K562 (cell line): ENCODE data around the gene AKR1D1. TPM values are rescaled to one million over a fixed set of nuclear protein-coding genes. Genes with fewer than 3 reads are reported as not detected.

ENCODE experiments used
- ARID2 ChIP-seq: fragments of 450-650 bp; IDR thresholded peaks from 2 replicates; pipeline ENCODE4 v1.6.1; 2017; ENCODE audit warnings: antibody characterized with exemption, mild to moderate bottlenecking
- BMI1 ChIP-seq: fragments of 150-350 bp; IDR thresholded peaks from 2 replicates; pipeline ENCODE4 v1.6.1; 2014; ENCODE audit warnings: low read length
- CAMTA2 ChIP-seq: fragments of 250-450 bp; sonication (Bioruptor Pico); conservative IDR thresholded peaks from 2 replicates; pipeline ENCODE4 v1.5.1; 2022
- CBX3 ChIP-seq, 2 experiments: IDR thresholded peaks; 1 replicate in 1 of 2; 2 replicates in 1 of 2; pipeline ENCODE4 v1.6.1; 2012; ENCODE audit warnings: inconsistent platforms in 2 of 2, low read length in 2 of 2, borderline replicate concordance in 1 of 2, control low read depth in 1 of 2
- CEBPG ChIP-seq, 3 experiments: fragments of 200-800 bp in 1 of 3; sonication (Bioruptor generic) in 1 of 3; sonication (generic) in 1 of 3; formaldehyde crosslinking in 1 of 3; IDR thresholded peaks in 2 of 3; conservative IDR thresholded peaks in 1 of 3; 2 replicates each; pipeline versions ENCODE4 v1.6.1 to v1.8.0; 2016 to 2022; ENCODE audit warnings: missing compliant biosample characterization in 2 of 3, missing genetic modification characterization in 2 of 3, mild to moderate bottlenecking in 1 of 3, missing genetic modification reagents in 1 of 3
- CREM ChIP-seq: IDR thresholded peaks from 2 replicates; pipeline ENCODE4 v1.6.1; 2014; ENCODE audit warnings: antibody characterized with exemption, low read depth
- FOSL1 ChIP-seq: fragments of 200-800 bp; sonication (Bioruptor generic); conservative IDR thresholded peaks from 2 replicates; pipeline ENCODE4 v1.6.1; 2016; ENCODE audit warnings: missing genetic modification characterization, missing compliant biosample characterization
- RBM22 ChIP-seq: fragments of 200-400 bp; formaldehyde crosslinking; IDR thresholded peaks from 2 replicates; pipeline ENCODE4 v1.6.1; 2018; ENCODE audit warnings: low read length, low read depth; ENCODE audit not compliant: poor library complexity, severe bottlenecking
- SMAD3 ChIP-seq: fragments of 450-650 bp; formaldehyde crosslinking; conservative IDR thresholded peaks from 2 replicates; pipeline ENCODE4 v1.4.0; 2020; ENCODE audit warnings: mild to moderate bottlenecking
- SPI1 ChIP-seq: IDR thresholded peaks from 2 replicates; pipeline ENCODE4 v1.6.1; 2011; ENCODE audit warnings: low read depth, low read length, control low read depth, borderline replicate concordance
- TEAD4 ChIP-seq, 2 experiments: sonication (generic) in 1 of 2; formaldehyde crosslinking in 1 of 2; IDR thresholded peaks; 2 replicates each; pipeline versions ENCODE4 v1.6.1 to v1.8.0; 2012 to 2022; ENCODE audit warnings: borderline replicate concordance in 1 of 2, inconsistent platforms in 1 of 2, low read length in 1 of 2, mild to moderate bottlenecking in 1 of 2, missing genetic modification reagents in 1 of 2
- ZKSCAN1 ChIP-seq: fragments of 150-350 bp; IDR thresholded peaks from 2 replicates; pipeline ENCODE4 v1.6.1; 2016; ENCODE audit warnings: low read depth, low read length
- ZNF23 ChIP-seq: fragments of 250-450 bp; sonication (Bioruptor Pico); IDR thresholded peaks from 2 replicates; pipeline ENCODE4 v1.4.0; 2020; ENCODE audit warnings: mild to moderate bottlenecking
- polyA plus RNA-seq, 8 experiments: library from polyadenylated mRNA; depleted of rRNA in 4 of 8; stranded (reverse) in 5 of 8; unstranded in 3 of 8; fragments of >200 nt; fragmentation: Nextera tagmentation in 2 of 8; fragmentation: Illumina TruSeq in 1 of 8; extraction: Ambion mirVana in 2 of 8; extraction: Trizol in 1 of 8; gene quantifications; 2 replicates each; pipeline versions ENCODE4 v1.2.1 to v1.2.3, GENCODE V29; 2011 to 2014; ENCODE audit warnings: inconsistent platforms in 1 of 8, missing spikeins in 1 of 8
- total RNA-seq, 7 experiments: library from RNA; depleted of rRNA in 6 of 7; stranded (reverse); fragments of >200 nt in 6 of 7; fragmentation: Illumina TruSeq in 2 of 7; extraction: Trizol in 2 of 7; gene quantifications; 2 replicates each; pipeline versions ENCODE4 v1.2.1 to v1.2.3, GENCODE V29; 2011 to 2021; ENCODE audit warnings: low replicate concordance in 1 of 7
- TF ChIP-seq, protein P1 (sequence below): sonication (generic); formaldehyde crosslinking; IDR thresholded peaks from 2 replicates; pipeline ENCODE4 v1.8.1; 2023; ENCODE audit warnings: missing genetic modification reagents, mild to moderate bottlenecking, borderline replicate concordance
- TF ChIP-seq, protein P2 (sequence below), 2 experiments: fragments of 450-650 bp in 1 of 2; sonication (generic) in 1 of 2; formaldehyde crosslinking in 1 of 2; IDR thresholded peaks in 1 of 2; conservative IDR thresholded peaks in 1 of 2; 2 replicates each; pipeline versions ENCODE4 v1.6.1 to v1.8.1; 2016 to 2023; ENCODE audit warnings: mild to moderate bottlenecking in 2 of 2, moderate library complexity in 2 of 2, inconsistent platforms in 1 of 2, missing genetic modification reagents in 1 of 2

Gene AKR1D1
- total and polyA plus RNA-seq, 9 of the 15 experiments (the other 6 are each of a cell fraction or from before 2014, with no cell fraction given), result not detected

DNA sequence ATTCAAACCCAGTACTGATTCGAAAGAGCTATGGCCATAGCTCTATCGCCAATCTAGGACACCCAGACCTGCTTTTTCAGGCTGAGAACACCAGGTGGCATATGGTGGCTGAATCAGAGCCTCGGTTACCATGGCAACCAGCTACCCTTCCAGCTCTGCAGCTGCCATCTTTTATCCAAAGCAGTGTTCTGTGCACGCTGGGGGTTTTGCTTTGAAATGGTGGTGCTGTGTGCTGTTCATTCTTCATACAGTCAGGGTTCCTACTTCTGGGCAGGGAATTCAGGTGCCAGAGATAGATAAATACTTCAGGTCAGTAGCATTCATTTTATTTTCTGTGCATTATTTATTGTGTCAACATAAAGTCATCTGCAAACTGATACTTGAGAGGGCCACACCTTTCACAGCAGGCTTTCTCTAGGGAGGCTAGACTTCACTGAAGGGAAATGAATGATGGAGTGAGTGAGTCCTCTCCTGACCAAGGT, 85.4 kb downstream of the AKR1D1 start (continued):
- TF ChIP-seq BMI1 (peak; percentile 100), CEBPG (CRISPR knock-in tag; IDR thresholded peaks at IDR 0.05) (peak; percentile 32; the same call in 1 of the 2 replicates), CEBPG (tag; conservative IDR thresholded peaks at IDR 0.05 in 1 of 2, IDR thresholded peaks at IDR 0.05 in 1 of 2) (no peak), CREM (0 out of 2 replicates have a peak, but pooled peaks have one; percentile 22), ZKSCAN1 (no peak), CAMTA2 (CRISPR knock-in tag) (no peak), SMAD3 (0 out of 2 replicates have a peak, but pooled peaks have one; percentile 24), ZNF23 (CRISPR knock-in tag) (no peak), CBX3 (IDR thresholded peaks at IDR 0.05; ENCODE audit: borderline replicate concordance in 1 of 2, low read length in 2 of 2) (peak in 1 of 2 experiments; percentile 55; a peak in 1 of 3 replicates), SPI1 (no peak), ARID2 (peak; percentile 47; the same call in 1 of the 2 replicates), FOSL1 (tag) (peak; percentile 43), RBM22 (no peak), TEAD4 (IDR thresholded peaks at IDR 0.05; ENCODE audit: low read length) (0 out of 2 replicates have a peak, but pooled peaks have one; percentile 16), TEAD4 (CRISPR knock-in tag; IDR thresholded peaks at IDR 0.05; ENCODE audit: borderline replicate concordance) (no peak)
- TF ChIP-seq, protein P1, sequence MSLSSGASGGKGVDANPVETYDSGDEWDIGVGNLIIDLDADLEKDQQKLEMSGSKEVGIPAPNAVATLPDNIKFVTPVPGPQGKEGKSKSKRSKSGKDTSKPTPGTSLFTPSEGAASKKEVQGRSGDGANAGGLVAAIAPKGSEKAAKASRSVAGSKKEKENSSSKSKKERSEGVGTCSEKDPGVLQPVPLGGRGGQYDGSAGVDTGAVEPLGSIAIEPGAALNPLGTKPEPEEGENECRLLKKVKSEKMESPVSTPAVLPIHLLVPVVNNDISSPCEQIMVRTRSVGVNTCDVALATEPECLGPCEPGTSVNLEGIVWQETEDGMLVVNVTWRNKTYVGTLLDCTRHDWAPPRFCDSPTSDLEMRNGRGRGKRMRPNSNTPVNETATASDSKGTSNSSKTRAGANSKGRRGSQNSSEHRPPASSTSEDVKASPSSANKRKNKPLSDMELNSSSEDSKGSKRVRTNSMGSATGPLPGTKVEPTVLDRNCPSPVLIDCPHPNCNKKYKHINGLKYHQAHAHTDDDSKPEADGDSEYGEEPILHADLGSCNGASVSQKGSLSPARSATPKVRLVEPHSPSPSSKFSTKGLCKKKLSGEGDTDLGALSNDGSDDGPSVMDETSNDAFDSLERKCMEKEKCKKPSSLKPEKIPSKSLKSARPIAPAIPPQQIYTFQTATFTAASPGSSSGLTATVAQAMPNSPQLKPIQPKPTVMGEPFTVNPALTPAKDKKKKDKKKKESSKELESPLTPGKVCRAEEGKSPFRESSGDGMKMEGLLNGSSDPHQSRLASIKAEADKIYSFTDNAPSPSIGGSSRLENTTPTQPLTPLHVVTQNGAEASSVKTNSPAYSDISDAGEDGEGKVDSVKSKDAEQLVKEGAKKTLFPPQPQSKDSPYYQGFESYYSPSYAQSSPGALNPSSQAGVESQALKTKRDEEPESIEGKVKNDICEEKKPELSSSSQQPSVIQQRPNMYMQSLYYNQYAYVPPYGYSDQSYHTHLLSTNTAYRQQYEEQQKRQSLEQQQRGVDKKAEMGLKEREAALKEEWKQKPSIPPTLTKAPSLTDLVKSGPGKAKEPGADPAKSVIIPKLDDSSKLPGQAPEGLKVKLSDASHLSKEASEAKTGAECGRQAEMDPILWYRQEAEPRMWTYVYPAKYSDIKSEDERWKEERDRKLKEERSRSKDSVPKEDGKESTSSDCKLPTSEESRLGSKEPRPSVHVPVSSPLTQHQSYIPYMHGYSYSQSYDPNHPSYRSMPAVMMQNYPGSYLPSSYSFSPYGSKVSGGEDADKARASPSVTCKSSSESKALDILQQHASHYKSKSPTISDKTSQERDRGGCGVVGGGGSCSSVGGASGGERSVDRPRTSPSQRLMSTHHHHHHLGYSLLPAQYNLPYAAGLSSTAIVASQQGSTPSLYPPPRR (CRISPR knock-in tag), result no peak
- TF ChIP-seq, protein P2, sequence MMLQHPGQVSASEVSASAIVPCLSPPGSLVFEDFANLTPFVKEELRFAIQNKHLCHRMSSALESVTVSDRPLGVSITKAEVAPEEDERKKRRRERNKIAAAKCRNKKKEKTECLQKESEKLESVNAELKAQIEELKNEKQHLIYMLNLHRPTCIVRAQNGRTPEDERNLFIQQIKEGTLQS (IDR thresholded peaks at IDR 0.05), result no peak
- TF ChIP-seq, protein P2 (CRISPR knock-in tag; conservative IDR thresholded peaks at IDR 0.05), result 0 out of 2 replicates have a peak, but pooled peaks have one; percentile 29
